Peyer's patch (tissue), 4 donors: Measurements from ENCODE around the gene KATNBL1. TPM values are rescaled to one million over a fixed set of nuclear protein-coding genes. Genes with fewer than 3 reads are reported as not detected.
"Not testable (repeated sequence)": the region's sequence is repeated elsewhere in the genome, so short reads cannot be mapped to it uniquely, and the experiment has no call there.

Experiments used
- DNase-seq, 3 donors: peaks; one replicate each; pipeline ENCODE4 v3.0.0-alpha.2; 2017 to 2019
- H3K27ac ChIP-seq, 4 donors: fragments of 200-600 bp; sonication (generic); one replicate each; pipeline ENCODE4 v1.5.1; 2016 to 2019
- H3K27me3 ChIP-seq, 2 donors: fragments of 200-600 bp; sonication (generic); one replicate each; pipeline ENCODE4 v1.5.1; 2019
- H3K36me3 ChIP-seq, 3 donors: fragments of 200-600 bp; sonication (generic); one replicate each; pipeline ENCODE4 v1.5.1; 2016 to 2019
- H3K4me1 ChIP-seq, 4 donors: fragments of 200-600 bp; sonication (generic); one replicate each; pipeline ENCODE4 v1.5.1; 2016 to 2019
- H3K4me3 ChIP-seq, 4 donors: fragments of 200-600 bp; sonication (generic); 1 replicate in 3 of 4; 2 replicates in 1 of 4; pipeline ENCODE4 v1.5.1; 2016 to 2019; ENCODE audit warnings: mild to moderate bottlenecking in 1 of 4
- H3K9me3 ChIP-seq, 4 donors: fragments of 200-600 bp; sonication (generic); one replicate each; pipeline ENCODE4 v1.5.1; 2016 to 2019; ENCODE audit warnings: mild to moderate bottlenecking in 1 of 4
- POLR2A ChIP-seq, 2 donors: fragments of 450-650 bp; IDR thresholded peaks; one replicate each; pipeline ENCODE4 v1.5.1; 2017; ENCODE audit warnings: antibody characterized with exemption in 2 of 2, mild to moderate bottlenecking in 2 of 2, moderate library complexity in 2 of 2
- total RNA-seq, 4 donors: library from RNA; depleted of rRNA; stranded (reverse); fragments of >200 nt; gene quantifications; one replicate each; pipeline ENCODE4 v1.1.0, GENCODE V29; 2016
- TF ChIP-seq, protein P1 (sequence below), 6 experiments: fragments of 450-650 bp in 4 of 6; fragments of 200-600 bp in 2 of 6; sonication (generic) in 1 of 6; IDR thresholded peaks; one replicate each; pipeline ENCODE4 v1.5.1; 2017 to 2019; ENCODE audit warnings: antibody characterized with exemption in 6 of 6, mild to moderate bottlenecking in 3 of 6, moderate library complexity in 1 of 6

KATNBL1 gene
- total RNA-seq, 4 donors from 2014 or later = 40.6 to 76.7 (median 50.1) TPM

DNA sequence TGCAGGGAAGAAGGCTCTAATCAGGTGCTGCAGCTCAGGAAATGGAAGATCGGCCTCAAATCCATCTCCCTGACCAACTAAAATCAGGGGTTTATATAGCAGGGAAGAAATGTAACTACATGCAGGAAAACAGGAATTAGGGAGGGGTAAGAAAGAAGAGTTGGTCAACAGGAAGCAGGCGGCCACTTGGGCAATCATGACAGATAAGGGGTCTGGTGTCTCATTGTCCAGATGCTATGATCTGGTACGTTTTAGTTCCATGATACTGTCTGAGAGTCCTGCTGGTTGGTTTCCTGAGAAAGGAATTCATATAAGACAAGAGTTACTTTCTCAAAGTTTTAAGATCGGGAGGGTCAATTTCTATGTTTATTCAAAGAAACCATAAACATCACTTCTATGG, 24.2 kb downstream of the KATNBL1 start:
- no peaks in the 10 kb centered on the region for H3K36me3 ChIP-seq
- H3K27me3 ChIP-seq = no peaks in the 10 kb centered on the region
- H3K9me3 ChIP-seq = no peaks in the 10 kb centered on the region
- TF ChIP-seq, protein P1, sequence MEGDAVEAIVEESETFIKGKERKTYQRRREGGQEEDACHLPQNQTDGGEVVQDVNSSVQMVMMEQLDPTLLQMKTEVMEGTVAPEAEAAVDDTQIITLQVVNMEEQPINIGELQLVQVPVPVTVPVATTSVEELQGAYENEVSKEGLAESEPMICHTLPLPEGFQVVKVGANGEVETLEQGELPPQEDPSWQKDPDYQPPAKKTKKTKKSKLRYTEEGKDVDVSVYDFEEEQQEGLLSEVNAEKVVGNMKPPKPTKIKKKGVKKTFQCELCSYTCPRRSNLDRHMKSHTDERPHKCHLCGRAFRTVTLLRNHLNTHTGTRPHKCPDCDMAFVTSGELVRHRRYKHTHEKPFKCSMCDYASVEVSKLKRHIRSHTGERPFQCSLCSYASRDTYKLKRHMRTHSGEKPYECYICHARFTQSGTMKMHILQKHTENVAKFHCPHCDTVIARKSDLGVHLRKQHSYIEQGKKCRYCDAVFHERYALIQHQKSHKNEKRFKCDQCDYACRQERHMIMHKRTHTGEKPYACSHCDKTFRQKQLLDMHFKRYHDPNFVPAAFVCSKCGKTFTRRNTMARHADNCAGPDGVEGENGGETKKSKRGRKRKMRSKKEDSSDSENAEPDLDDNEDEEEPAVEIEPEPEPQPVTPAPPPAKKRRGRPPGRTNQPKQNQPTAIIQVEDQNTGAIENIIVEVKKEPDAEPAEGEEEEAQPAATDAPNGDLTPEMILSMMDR (IDR thresholded peaks at IDR 0.05) = no peak
- no peak for TF ChIP-seq POLR2A (IDR thresholded peaks at IDR 0.05)
- DNase-seq = no peak
- no peaks in the 10 kb centered on the region for H3K4me1 ChIP-seq
- no peak overlapping the region for H3K27ac ChIP-seq
- H3K4me3 ChIP-seq = no peak overlapping the region

DNA sequence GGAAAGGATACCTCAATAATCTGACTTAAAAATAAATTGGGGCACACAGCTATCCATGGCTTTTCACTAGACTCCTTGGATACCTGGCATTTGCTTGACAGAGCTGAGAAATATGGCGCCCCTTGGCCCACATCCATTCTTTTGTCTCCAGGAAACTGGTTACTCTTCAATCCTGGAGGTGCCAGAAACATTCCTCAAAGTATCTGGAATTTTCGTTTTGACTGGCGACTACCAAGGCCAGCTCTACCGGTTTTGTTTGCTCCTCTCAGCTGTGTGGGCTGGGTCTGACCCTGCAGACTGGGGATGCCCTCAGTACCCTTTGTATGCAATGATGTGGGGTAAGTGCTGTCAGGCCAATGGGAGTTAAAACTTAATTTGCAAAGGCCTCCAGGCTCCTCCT, 27.0 kb downstream of the KATNBL1 start:
- H3K27me3 ChIP-seq = no peaks in the 10 kb centered on the region
- no peaks in the 10 kb centered on the region for H3K36me3 ChIP-seq
- H3K4me1 ChIP-seq = no peaks in the 10 kb centered on the region
- H3K4me3 ChIP-seq = no peak overlapping the region
- no peak overlapping the region for H3K27ac ChIP-seq
- H3K9me3 ChIP-seq = no peaks in the 10 kb centered on the region
- no peak for DNase-seq
- TF ChIP-seq POLR2A (IDR thresholded peaks at IDR 0.05) = no peak
- TF ChIP-seq, protein P1 (IDR thresholded peaks at IDR 0.05) = no peak

DNA sequence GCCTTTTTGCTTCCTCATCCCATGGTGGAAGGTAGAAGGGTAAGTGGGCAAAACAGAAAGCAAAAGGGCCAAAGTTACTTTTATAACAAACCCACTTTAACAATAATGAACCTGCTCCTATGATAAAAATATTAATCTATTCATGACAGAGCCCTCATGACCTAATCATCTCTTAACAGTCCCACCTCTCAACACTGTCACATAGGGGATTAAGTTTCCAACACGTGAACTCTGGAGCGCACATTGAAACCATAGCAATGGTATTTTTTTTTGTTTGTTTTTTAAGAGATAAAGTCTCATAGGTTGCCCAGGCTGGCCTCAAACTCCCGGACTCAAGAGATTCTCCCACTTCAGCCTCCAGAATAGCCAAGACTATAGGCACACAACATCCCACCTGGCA, 30.7 kb downstream of the KATNBL1 start:
- no peak overlapping the region for H3K27ac ChIP-seq
- no peaks in the 10 kb centered on the region for H3K27me3 ChIP-seq
- H3K4me1 ChIP-seq = no peaks in the 10 kb centered on the region
- TF ChIP-seq, protein P1 (IDR thresholded peaks at IDR 0.05) = no peak
- no peak for TF ChIP-seq POLR2A (IDR thresholded peaks at IDR 0.05)
- no peak for DNase-seq
- no peaks in the 10 kb centered on the region for H3K9me3 ChIP-seq
- no peaks in the 10 kb centered on the region for H3K36me3 ChIP-seq
- no peak overlapping the region for H3K4me3 ChIP-seq

GRCh38 chr15:34165987-34166573, 43.8 kb downstream of the KATNBL1 start:
- H3K27ac ChIP-seq, H3K27me3 ChIP-seq, H3K4me1 ChIP-seq, DNase-seq, H3K4me3 ChIP-seq: not testable (repeated sequence)
- Histone ChIP-seq H3K9me3 (peaks cover 0 to 14% (median 3%) of the 10 kb centered on the region in 4 donors), H3K36me3 (peaks cover 0 to 20% (median 0%) of the 10 kb centered on the region in 3 donors)

- DNase-seq = no peak
- Histone ChIP-seq H3K36me3 (peaks cover 0 to 27% (median 0%) of the 10 kb centered on the region in 3 donors), H3K4me1 (no peaks in the 10 kb centered on the region), H3K27me3 (no peaks in the 10 kb centered on the region), H3K9me3 (peaks cover 0 to 16% (median 4%) of the 10 kb centered on the region in 4 donors), H3K27ac (no peak overlapping the region), H3K4me3 (no peak overlapping the region)
- no peak for TF ChIP-seq POLR2A (IDR thresholded peaks at IDR 0.05)
- TF ChIP-seq, protein P1 (IDR thresholded peaks at IDR 0.05) = no peak
These were observed 48.5 kb downstream of the KATNBL1 start for GRCh38 chr15:34161329-34161963.

DNA sequence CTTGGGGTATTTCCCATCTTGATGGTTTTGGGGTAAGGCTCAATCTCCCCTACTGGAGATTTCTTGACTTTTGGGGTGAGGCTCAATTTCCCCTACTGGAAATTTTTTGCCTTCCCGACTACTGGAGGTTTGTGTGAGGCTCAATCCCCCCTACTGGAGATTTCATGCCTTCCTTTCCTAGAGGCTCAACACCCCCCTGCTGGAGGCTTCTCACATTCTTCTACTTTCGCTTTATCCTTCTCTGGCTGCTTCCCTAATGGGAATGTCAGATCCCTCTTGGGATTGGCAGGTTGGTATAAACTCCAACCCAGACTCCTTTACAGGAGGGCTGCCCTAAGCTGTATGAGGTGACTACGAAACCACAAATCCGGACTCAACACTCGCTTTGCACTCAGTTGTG, 49.2 kb downstream of the KATNBL1 start:
- H3K9me3 ChIP-seq = peaks cover 0 to 16% (median 4%) of the 10 kb centered on the region in 4 donors
- no peak for TF ChIP-seq POLR2A (IDR thresholded peaks at IDR 0.05)
- TF ChIP-seq, protein P1 (IDR thresholded peaks at IDR 0.05) = no peak
- H3K36me3 ChIP-seq = peaks cover 0 to 27% (median 0%) of the 10 kb centered on the region in 3 donors
- no peak overlapping the region for H3K4me3 ChIP-seq
- no peaks in the 10 kb centered on the region for H3K27me3 ChIP-seq
- DNase-seq = no peak
- no peak overlapping the region for H3K27ac ChIP-seq
- no peaks in the 10 kb centered on the region for H3K4me1 ChIP-seq
